Chondrocyte (in vitro differentiated cells): ENCODE data around the gene DOCK6. TPM values are rescaled to one million over a fixed set of nuclear protein-coding genes. Genes with fewer than 3 reads are reported as not detected.
A peak's percentile ranks its signal among the peaks of the same experiment; 100 is the strongest.

Experiments
- DNase-seq: peaks from one replicate; pipeline ENCODE4 v3.0.0; 2021; ENCODE audit warnings: mixed read lengths, low spot score
- H3K27ac Mint-ChIP-seq: one replicate; pipeline ENCODE4 v1.8.0; 2021; ENCODE audit warnings: mild to moderate bottlenecking, moderate library complexity, mixed read lengths; ENCODE audit not compliant: unreplicated experiment
- H3K27me3 Mint-ChIP-seq: 2 replicates; pipeline ENCODE4 v1.8.0; 2021; ENCODE audit warnings: low read depth, mixed read lengths
- H3K36me3 Mint-ChIP-seq: 2 replicates; pipeline ENCODE4 v1.8.0; 2021; ENCODE audit warnings: low read depth, mixed read lengths
- H3K4me1 Mint-ChIP-seq: 2 replicates; pipeline ENCODE4 v1.8.0; 2021; ENCODE audit warnings: low read depth, mild to moderate bottlenecking, mixed read lengths
- H3K4me3 Mint-ChIP-seq: one replicate; pipeline ENCODE4 v1.8.0; 2021; ENCODE audit warnings: mild to moderate bottlenecking, moderate library complexity, mixed read lengths; ENCODE audit not compliant: unreplicated experiment
- H3K9me3 Mint-ChIP-seq: 2 replicates; pipeline ENCODE4 v1.8.0; 2021; ENCODE audit warnings: low read depth, mixed read lengths
- CTCF ChIP-seq: fragments of 200-600 bp; sonication (generic); IDR thresholded peaks from 2 replicates; pipeline ENCODE4 v1.5.0; 2021; ENCODE audit warnings: antibody characterized with exemption, mild to moderate bottlenecking, moderate library complexity
- total RNA-seq: library from RNA; stranded (reverse); gene quantifications from 3 replicates; pipeline ENCODE4 v1.2.1, GENCODE V29; 2021

The DOCK6 gene
- total RNA-seq, 1 donor from 2014 or later: 44.4 TPM

GRCh38 chr19:11198175-11198534, 64.2 kb downstream of the DOCK6 start:
- no peak for DNase-seq
- H3K27ac Mint-ChIP-seq: peak overlapping the region; percentile 65
- H3K27me3 Mint-ChIP-seq: no peaks in the 10 kb centered on the region
- no peak for TF ChIP-seq CTCF
- peaks cover 4% of the 10 kb centered on the region for H3K36me3 Mint-ChIP-seq
- peak overlapping the region; percentile 52 for H3K4me3 Mint-ChIP-seq
- H3K4me1 Mint-ChIP-seq: peaks cover 45% of the 10 kb centered on the region
- H3K9me3 Mint-ChIP-seq: no peaks in the 10 kb centered on the region

- Mint-ChIP-seq H3K4me3 (peak within 1 kb of the TSS; percentile 92), H3K27me3 (no peaks in the 10 kb centered on the region), H3K4me1 (peaks cover 39% of the 10 kb centered on the region), H3K36me3 (peaks cover 4% of the 10 kb centered on the region), H3K27ac (peak within 1 kb of the TSS; percentile 65), H3K9me3 (no peaks in the 10 kb centered on the region)
- DNase-seq: peak; percentile 90
- TF ChIP-seq CTCF: peak; percentile 43
These were observed 64.8 kb downstream of the DOCK6 start, which contains the start of gene KANK2 for GRCh38 chr19:11197291-11198174. TSS of gene KANK2 (minus strand) at chr19:11197545. CDS start at chr19:11194511, 3,034 bp downstream.

GRCh38 chr19:11196406-11197287, 65.7 kb downstream of the DOCK6 start:
- no peaks in the 10 kb centered on the region for H3K27me3 Mint-ChIP-seq
- H3K36me3 Mint-ChIP-seq: peaks cover 9% of the 10 kb centered on the region
- H3K4me3 Mint-ChIP-seq: peak overlapping the region; percentile 92
- no peak for TF ChIP-seq CTCF
- peak overlapping the region; percentile 65 for H3K27ac Mint-ChIP-seq
- no peaks in the 10 kb centered on the region for H3K9me3 Mint-ChIP-seq
- no peak for DNase-seq
- H3K4me1 Mint-ChIP-seq: peaks cover 42% of the 10 kb centered on the region

GRCh38 chr19:11195681-11196080, 66.6 kb downstream of the DOCK6 start:
- no peaks in the 10 kb centered on the region for H3K9me3 Mint-ChIP-seq
- no peak for TF ChIP-seq CTCF
- H3K27ac Mint-ChIP-seq: peak overlapping the region; percentile 86
- H3K4me3 Mint-ChIP-seq: peak overlapping the region; percentile 92
- DNase-seq: no peak
- peaks cover 11% of the 10 kb centered on the region for H3K36me3 Mint-ChIP-seq
- H3K4me1 Mint-ChIP-seq: peaks cover 50% of the 10 kb centered on the region
- no peaks in the 10 kb centered on the region for H3K27me3 Mint-ChIP-seq
